ENCODE measurements around the gene LTF.
A peak's percentile ranks its signal among the peaks of the same experiment; 100 is the strongest.
"Not testable (repeated sequence)": the region's sequence is repeated elsewhere in the genome, so short reads cannot be mapped to it uniquely, and the experiment has no call there.

LTF gene

GRCh38 chr3:46464326-46465195 lies at the start of gene LTF:
Gene LTF, minus strand, starts transcription at chr3:46464905. Its CDS starts 38 bp downstream, at chr3:46464867.
- no peak for DNase-seq (ENCODE audit: low read depth)

- no peak for DNase-seq (ENCODE audit: low read depth)
Observed at GRCh38 chr3:46512191-46512749, 47.6 kb upstream of the LTF start.

- no peak for DNase-seq (ENCODE audit: low read depth)
Observed at GRCh38 chr3:46509661-46510187, 45.0 kb upstream of the LTF start.

GRCh38 chr3:46508850-46509591 lies 44.3 kb upstream of the LTF start:
- no peak for DNase-seq (ENCODE audit: low read depth)

- DNase-seq (ENCODE audit: low read depth) = no peak
Observed at GRCh38 chr3:46506526-46506925, 41.8 kb upstream of the LTF start.

GRCh38 chr3:46505953-46506352 lies 41.2 kb upstream of the LTF start:
- no peak for DNase-seq (ENCODE audit: low read depth)

- no peak for DNase-seq (ENCODE audit: low read depth)
Observed at GRCh38 chr3:46504789-46505188, 40.1 kb upstream of the LTF start.

- no peak for DNase-seq (ENCODE audit: low read depth)
Observed at GRCh38 chr3:46503200-46503874, 38.6 kb upstream of the LTF start.

- no peak for DNase-seq (ENCODE audit: low read depth)
Observed at GRCh38 chr3:46501702-46502101, 37.0 kb upstream of the LTF start.

GRCh38 chr3:46500656-46501635 lies 36.2 kb upstream of the LTF start:
- DNase-seq (ENCODE audit: low read depth) = no peak

- DNase-seq (ENCODE audit: low read depth) = no peak
Observed at GRCh38 chr3:46498916-46499519, 34.3 kb upstream of the LTF start.

- DNase-seq (ENCODE audit: low read depth) = no peak
Observed at GRCh38 chr3:46497556-46498265, 33.0 kb upstream of the LTF start, which contains the start of gene RTP3. Gene RTP3, plus strand, starts transcription at chr3:46497976. Its CDS starts 87 bp downstream, at chr3:46498063.

GRCh38 chr3:46496746-46497555 lies 32.2 kb upstream of the LTF start:
- DNase-seq (ENCODE audit: low read depth) = no peak

GRCh38 chr3:46495901-46496456 lies 31.3 kb upstream of the LTF start:
- DNase-seq (ENCODE audit: low read depth) = peak; percentile 76

GRCh38 chr3:46494491-46494890 lies 29.8 kb upstream of the LTF start:
- DNase-seq (ENCODE audit: low read depth) = not testable (repeated sequence)

- DNase-seq (ENCODE audit: low read depth) = no peak
Observed at GRCh38 chr3:46492890-46493547, 28.3 kb upstream of the LTF start.

- no peak for DNase-seq (ENCODE audit: low read depth)
Observed at GRCh38 chr3:46491089-46492070, 26.7 kb upstream of the LTF start.
